Measurements from ENCODE around the gene EIF2B2. TPM values are rescaled to one million over a fixed set of nuclear protein-coding genes. Genes with fewer than 3 reads are reported as not detected.

EIF2B2 gene
- total and polyA plus RNA-seq, 2 of the 13 experiments (the other 11 are each of a cell fraction or from before 2014, with no cell fraction given): 54.4 to 78.6 TPM

GRCh38 chr14:75050852-75051555 lies 48.3 kb downstream of the EIF2B2 start, which contains the start of gene MLH3 (continued):
- TF ChIP-seq ZBTB7B (CRISPR knock-in tag; IDR thresholded peaks at IDR 0.05): 0 out of 2 replicates have a peak, but pooled peaks have one; percentile 24
- TF ChIP-seq ZNF354B (CRISPR knock-in tag; IDR thresholded peaks at IDR 0.05): no peak
- peak; percentile 43; the same call in 1 of the 2 replicates for TF ChIP-seq NR2C2 (CRISPR knock-in tag; IDR thresholded peaks at IDR 0.05; ENCODE audit: borderline replicate concordance)
- TF ChIP-seq HNRNPL (IDR thresholded peaks at IDR 0.05; ENCODE audit: low read depth, low read length): no peak
- TF ChIP-seq ELF4 (CRISPR knock-in tag; IDR thresholded peaks at IDR 0.05; ENCODE audit: borderline replicate concordance): no peak
- TF ChIP-seq ETS1 (CRISPR knock-in tag; IDR thresholded peaks at IDR 0.05): no peak
- 0 out of 2 replicates have a peak, but pooled peaks have one; percentile 15 for TF ChIP-seq REPIN1 (CRISPR knock-in tag; IDR thresholded peaks at IDR 0.05; ENCODE audit: borderline replicate concordance, low read depth)
- no peak for TF ChIP-seq HMG20B (CRISPR knock-in tag; conservative IDR thresholded peaks at IDR 0.05)
- no peak for TF ChIP-seq ARNT (IDR thresholded peaks at IDR 0.05)
- TF ChIP-seq STAG1 (CRISPR knock-in tag; IDR thresholded peaks at IDR 0.05): no peak
- TF ChIP-seq ERF (CRISPR knock-in tag; IDR thresholded peaks at IDR 0.05): peak; percentile 87
- no peak for TF ChIP-seq PHF5A (CRISPR knock-in tag; IDR thresholded peaks at IDR 0.05; ENCODE audit: low read depth, unreplicated experiment)
- no peak for TF ChIP-seq SP2 (CRISPR knock-in tag; IDR thresholded peaks at IDR 0.05)
- no peak for TF ChIP-seq DMTF1 (CRISPR knock-in tag; IDR thresholded peaks at IDR 0.05)
- no peak for TF ChIP-seq SATB2 (CRISPR knock-in tag; IDR thresholded peaks at IDR 0.05)
- no peak for TF ChIP-seq HOMEZ (CRISPR knock-in tag; IDR thresholded peaks at IDR 0.05; ENCODE audit: low read depth)
- TF ChIP-seq AHR (CRISPR knock-in tag; IDR thresholded peaks at IDR 0.05): no peak
- no peak for TF ChIP-seq ZNF234 (CRISPR knock-in tag; conservative IDR thresholded peaks at IDR 0.05)
- peak; percentile 93 for TF ChIP-seq ZNF430 (CRISPR knock-in tag; IDR thresholded peaks at IDR 0.05)
- TF ChIP-seq ZNF317 (CRISPR knock-in tag; IDR thresholded peaks at IDR 0.05): peak; percentile 61; the same call in 1 of the 2 replicates
- TF ChIP-seq PRMT3 (CRISPR knock-in tag; IDR thresholded peaks at IDR 0.05; ENCODE audit: borderline replicate concordance, low read depth): no peak
- peak; percentile 26; the same call in 1 of the 2 replicates for TF ChIP-seq BHLHE40 (IDR thresholded peaks at IDR 0.05; ENCODE audit: low read length)
- no peak for TF ChIP-seq BRD4 (CRISPR knock-in tag; IDR thresholded peaks at IDR 0.05)
- TF ChIP-seq ZMAT5 (CRISPR knock-in tag; IDR thresholded peaks at IDR 0.05; ENCODE audit: borderline replicate concordance, low read depth): no peak
- peak; percentile 78 for TF ChIP-seq FOXC1 (CRISPR knock-in tag; IDR thresholded peaks at IDR 0.05; ENCODE audit: borderline replicate concordance)
- 0 out of 2 replicates have a peak, but pooled peaks have one; percentile 36 for TF ChIP-seq ISX (CRISPR knock-in tag; conservative IDR thresholded peaks at IDR 0.05)
- no peak for TF ChIP-seq SMARCC2 (IDR thresholded peaks at IDR 0.05)

All from HepG2 (cell line).